Mammary epithelial cell (primary cell): ENCODE data around the gene CDH3.

Experiments used
- CTCF ChIP-seq, 2 donors: IDR thresholded peaks in 1 of 2; conservative IDR thresholded peaks in 1 of 2; 2 replicates each; pipeline ENCODE4 v1.5.1; 2011 to 2012; ENCODE audit warnings: inconsistent platforms in 2 of 2, low read length in 2 of 2, mild to moderate bottlenecking in 2 of 2, control low read depth in 1 of 2, low read depth in 1 of 2; ENCODE audit not compliant: insufficient read depth in 1 of 2; ENCODE audit errors: extremely low read depth in 1 of 2
- EZH2 ChIP-seq: IDR thresholded peaks from 2 replicates; pipeline ENCODE4 v1.6.1; 2012; ENCODE audit warnings: low read length, inconsistent platforms, borderline replicate concordance

GRCh38 chr16:68664297-68664696, 19.2 kb downstream of the CDH3 start:
- no peak for TF ChIP-seq CTCF (conservative IDR thresholded peaks at IDR 0.05 in 1 of 2, IDR thresholded peaks at IDR 0.05 in 1 of 2; ENCODE audit: extremely low read depth in 1 of 2, insufficient read depth in 1 of 2, low read depth in 1 of 2, low read length in 2 of 2)
- no peak for TF ChIP-seq EZH2
